Fibroblast of pulmonary artery (primary cell): ENCODE measurements around the gene CLIC6.

Experiments
- DNase-seq: peaks from one replicate; pipeline ENCODE4 v3.0.0-alpha.2; 2010; ENCODE audit warnings: low read depth
- H3K4me3 ChIP-seq: replicated peaks from 2 replicates; pipeline ENCODE4 v1.5.1; 2011; ENCODE audit warnings: low read depth, mild to moderate bottlenecking, control low read depth, low read length, moderate library complexity
- TF ChIP-seq, protein P1 (sequence below): IDR thresholded peaks from 2 replicates; pipeline ENCODE4 v1.5.1; 2011; ENCODE audit warnings: mild to moderate bottlenecking, control low read depth, low read length, inconsistent platforms; ENCODE audit errors: missing control alignments

CLIC6 gene

DNA sequence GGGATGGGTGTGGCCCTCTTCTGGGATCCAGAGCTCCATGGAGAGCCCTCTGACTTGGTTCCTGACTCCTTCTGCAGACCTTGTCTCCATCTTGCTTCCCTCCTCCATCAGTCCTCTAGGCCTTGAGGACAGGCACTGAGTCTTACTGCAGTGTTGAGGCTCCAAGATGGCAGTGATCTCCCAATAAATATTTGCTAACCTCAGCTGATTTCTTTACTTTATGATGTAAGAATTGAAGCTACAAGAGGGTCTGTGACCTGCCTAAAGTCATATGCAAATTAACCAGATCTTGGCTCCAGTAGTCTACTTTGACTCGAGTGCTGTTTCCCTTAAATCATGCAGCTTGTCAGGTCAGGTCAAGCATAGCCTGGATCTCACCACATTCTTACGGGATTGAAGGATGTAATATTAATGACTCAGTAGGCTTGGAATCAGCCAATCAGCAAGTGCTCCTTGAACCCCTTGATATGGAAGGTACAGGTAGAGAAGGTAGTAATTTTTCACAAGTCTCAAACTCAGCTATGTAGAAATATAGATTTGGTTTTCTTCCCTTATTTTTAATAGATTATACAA lies 93.0 kb downstream of the CLIC6 start:
- DNase-seq, result no peak
- TF ChIP-seq, protein P1, sequence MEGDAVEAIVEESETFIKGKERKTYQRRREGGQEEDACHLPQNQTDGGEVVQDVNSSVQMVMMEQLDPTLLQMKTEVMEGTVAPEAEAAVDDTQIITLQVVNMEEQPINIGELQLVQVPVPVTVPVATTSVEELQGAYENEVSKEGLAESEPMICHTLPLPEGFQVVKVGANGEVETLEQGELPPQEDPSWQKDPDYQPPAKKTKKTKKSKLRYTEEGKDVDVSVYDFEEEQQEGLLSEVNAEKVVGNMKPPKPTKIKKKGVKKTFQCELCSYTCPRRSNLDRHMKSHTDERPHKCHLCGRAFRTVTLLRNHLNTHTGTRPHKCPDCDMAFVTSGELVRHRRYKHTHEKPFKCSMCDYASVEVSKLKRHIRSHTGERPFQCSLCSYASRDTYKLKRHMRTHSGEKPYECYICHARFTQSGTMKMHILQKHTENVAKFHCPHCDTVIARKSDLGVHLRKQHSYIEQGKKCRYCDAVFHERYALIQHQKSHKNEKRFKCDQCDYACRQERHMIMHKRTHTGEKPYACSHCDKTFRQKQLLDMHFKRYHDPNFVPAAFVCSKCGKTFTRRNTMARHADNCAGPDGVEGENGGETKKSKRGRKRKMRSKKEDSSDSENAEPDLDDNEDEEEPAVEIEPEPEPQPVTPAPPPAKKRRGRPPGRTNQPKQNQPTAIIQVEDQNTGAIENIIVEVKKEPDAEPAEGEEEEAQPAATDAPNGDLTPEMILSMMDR, result no peak

DNA sequence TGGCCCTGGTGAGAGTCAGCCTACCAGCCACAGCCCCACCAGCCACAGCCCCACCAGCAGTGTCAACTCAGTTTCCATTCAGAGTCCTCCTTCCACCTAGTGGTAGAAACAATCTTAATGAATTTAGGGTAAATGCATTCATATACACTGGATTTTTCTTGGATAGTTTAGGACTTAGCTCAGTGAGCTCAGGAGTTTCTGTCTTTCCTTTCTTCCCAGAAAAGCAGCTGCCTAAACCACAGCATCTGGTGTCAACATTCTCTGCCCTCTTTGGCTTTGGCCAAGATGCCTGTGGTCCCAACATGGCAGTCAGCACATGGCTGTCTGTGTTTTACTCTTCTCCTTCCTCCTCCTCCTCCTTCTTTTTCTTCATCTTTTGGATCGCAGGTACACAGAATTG lies 94.0 kb downstream of the CLIC6 start:
- TF ChIP-seq, protein P1, result no peak
- peak; percentile 11 for DNase-seq
- H3K4me3 ChIP-seq, result no peak overlapping the region

More for the DNA sequence above, 93.0 kb downstream of the CLIC6 start:
- H3K4me3 ChIP-seq, result no peak overlapping the region

DNA sequence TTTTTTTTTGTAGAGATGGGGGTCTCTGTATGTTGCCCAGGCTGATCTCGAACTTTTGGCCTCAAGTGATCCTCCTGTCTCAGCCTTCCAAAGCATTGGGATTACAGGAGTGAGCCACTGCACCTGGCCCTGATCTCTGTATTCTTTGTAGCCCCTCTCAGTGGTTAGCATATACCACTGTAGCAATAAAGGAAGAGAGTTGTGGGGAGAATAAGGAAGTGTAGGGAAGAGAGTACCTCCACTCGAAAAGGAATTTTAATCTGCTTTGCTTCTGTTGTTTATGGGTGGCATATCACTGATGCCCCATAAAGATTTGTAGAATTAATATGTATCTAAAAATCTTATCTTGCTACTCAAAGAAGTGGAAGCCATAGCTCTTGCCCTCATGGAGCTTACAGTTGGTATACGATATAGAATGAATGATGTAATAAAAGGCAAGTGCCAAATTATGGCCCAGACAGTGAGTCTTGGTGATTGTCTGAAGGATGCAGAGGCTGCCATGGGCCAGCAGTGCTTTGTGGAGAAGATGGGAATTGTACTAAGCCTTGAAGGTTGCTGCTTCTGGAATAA lies 96.0 kb downstream of the CLIC6 start:
- H3K4me3 ChIP-seq, result no peak overlapping the region
- TF ChIP-seq, protein P1, result no peak
- no peak for DNase-seq

DNA sequence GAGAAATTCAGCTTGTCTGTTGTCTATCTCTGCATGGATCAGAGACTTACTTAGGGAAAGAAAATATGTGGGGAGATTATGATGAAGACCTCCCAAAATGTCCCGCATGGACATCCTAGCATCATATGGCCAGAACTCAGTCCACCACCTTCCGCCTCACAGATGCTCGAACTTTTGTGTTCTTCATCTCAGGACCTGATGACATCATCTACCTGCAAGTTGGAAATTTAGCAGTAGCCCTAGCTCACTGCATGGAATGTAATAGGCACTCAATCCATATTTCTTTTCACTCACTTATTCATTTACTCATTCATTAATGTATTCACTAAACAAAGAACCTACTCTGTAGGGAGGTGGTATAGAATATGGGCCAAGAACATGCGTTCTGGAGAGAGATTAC lies 96.8 kb downstream of the CLIC6 start:
- no peak overlapping the region for H3K4me3 ChIP-seq
- TF ChIP-seq, protein P1, result no peak
- DNase-seq, result no peak

DNA sequence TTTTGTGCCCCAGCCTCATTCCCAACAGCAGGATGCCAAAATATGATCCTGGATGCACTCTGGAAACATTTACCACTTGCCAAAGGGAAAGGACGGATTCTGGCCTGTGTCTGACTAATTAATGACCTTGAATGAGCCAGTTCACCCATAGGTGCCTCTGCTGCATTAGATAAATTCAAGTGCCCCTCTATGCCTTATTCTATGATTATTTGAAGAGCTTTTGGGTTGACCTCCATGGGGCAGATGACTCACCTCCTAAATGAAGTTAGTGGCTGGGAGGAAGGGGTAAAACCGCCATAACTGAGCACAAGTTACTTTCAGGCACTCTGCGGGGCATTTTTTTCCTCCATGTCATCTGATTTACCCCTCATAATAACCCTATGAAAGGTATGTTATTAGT lies 98.1 kb downstream of the CLIC6 start:
- TF ChIP-seq, protein P1, result no peak
- H3K4me3 ChIP-seq, result no peak overlapping the region
- DNase-seq, result no peak
